ENCODE data around the gene GRIK5.

GRIK5 gene

DNA sequence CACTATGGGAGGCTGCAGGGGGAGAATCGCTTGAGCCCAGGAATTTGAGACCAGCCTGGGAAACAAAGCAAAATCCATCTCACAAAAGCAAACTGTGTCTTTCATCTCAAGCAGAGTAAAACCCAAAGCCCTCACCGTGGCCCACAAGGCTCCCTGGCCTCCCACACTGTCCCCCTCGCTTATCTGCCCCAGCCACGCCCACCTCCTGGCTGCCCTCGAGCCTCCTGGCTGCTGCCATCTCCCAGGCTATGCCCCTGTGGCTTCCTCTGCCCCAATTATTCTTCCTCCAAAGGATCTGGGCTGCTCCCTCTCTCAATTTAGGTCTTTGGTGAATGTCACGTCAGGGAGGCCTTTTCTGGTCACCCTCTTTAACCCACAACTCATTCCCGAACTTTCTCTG, 114.5 kb downstream of the GRIK5 start:
- TF ChIP-seq ZNF248 (tag by site-specific recombination; IDR thresholded peaks at IDR 0.05) (no peak), ZFHX2 (tag by site-specific recombination; conservative IDR thresholded peaks at IDR 0.05) (peak; percentile 80), ZNF223 (tag by site-specific recombination; IDR thresholded peaks at IDR 0.05) (no peak), BCL6B (tag by site-specific recombination; IDR thresholded peaks at IDR 0.05) (no peak), ZNF211 (tag by site-specific recombination; IDR thresholded peaks at IDR 0.05; ENCODE audit: low read depth) (no peak), KLF9 (tag by site-specific recombination; IDR thresholded peaks at IDR 0.05; ENCODE audit: low read depth) (peak; percentile 59), EGR2 (tag by site-specific recombination; IDR thresholded peaks at IDR 0.05; ENCODE audit: low read depth) (peak; percentile 69)
- Histone ChIP-seq H3K9me3 (ENCODE audit: control insufficient read depth, insufficient read depth, low read depth, low read length) (no peaks in the 10 kb centered on the region), H3K36me3 (ENCODE audit: control insufficient read depth in 2 of 2, insufficient read depth in 1 of 2, low read length in 2 of 2) (peaks cover 18 to 20% of the 10 kb centered on the region in 2 experiments; a peak in 2 of 3 replicates), H3K4me1 (ENCODE audit: control insufficient read depth, insufficient read depth, low read length) (peaks cover 6% of the 10 kb centered on the region), H3K27ac (ENCODE audit: extremely low read depth, low read depth, low read length) (no peak overlapping the region), H3K4me3 (ENCODE audit: low read depth, low read length) (no peak overlapping the region)
- ChIA-PET POLR2A (interaction anchor here (4.3 kb wide), 1 partner anchor 95 kb away, joined by 38 read pairs; the partner anchor contains the start of gene RPS19), CTCF (interaction anchor here (0.6 to 6.1 kb wide), 2 partner anchors 71 to 83 kb away, joined by 3 to 61 read pairs; no protein-coding TSS in a partner anchor)

GRCh38 chr19:41951686-41952172, 118.3 kb downstream of the GRIK5 start:
- H3K4me3 ChIP-seq (ENCODE audit: low read depth, low read length): no peak overlapping the region
- CTCF ChIA-PET: interaction anchor here (0.7 to 6.1 kb wide), 16 partner anchors 9 to 156 kb away, joined by 3 to 61 read pairs (median 4); partner anchors contain the start of gene ERFL
- POLR2A ChIA-PET: interaction anchor here (2.0 to 3.3 kb wide), 2 partner anchors 79 to 92 kb away, joined by 6 to 17 read pairs; partner anchors contain the start of gene RPS19
- TF ChIP-seq ZNF701 (tag by site-specific recombination; IDR thresholded peaks at IDR 0.05) (no peak), ZNF184 (tag by site-specific recombination; IDR thresholded peaks at IDR 0.05) (no peak), ZIC2 (tag by site-specific recombination; IDR thresholded peaks at IDR 0.05) (no peak), ZBTB1 (tag by site-specific recombination; IDR thresholded peaks at IDR 0.05) (no peak), ZNF664 (tag by site-specific recombination; IDR thresholded peaks at IDR 0.05) (no peak), ZFP37 (tag by site-specific recombination; IDR thresholded peaks at IDR 0.05) (no peak), ZNF157 (tag by site-specific recombination; IDR thresholded peaks at IDR 0.05) (no peak), REPIN1 (tag by site-specific recombination; IDR thresholded peaks at IDR 0.05; ENCODE audit: low read depth) (no peak), YY2 (tag by site-specific recombination; IDR thresholded peaks at IDR 0.05) (no peak), ZNF433 (tag by site-specific recombination; IDR thresholded peaks at IDR 0.05; ENCODE audit: low read depth) (no peak), ZNF473 (tag by site-specific recombination; IDR thresholded peaks at IDR 0.05) (no peak), RBAK (tag by site-specific recombination; IDR thresholded peaks at IDR 0.05) (no peak), ZNF350 (tag by site-specific recombination; IDR thresholded peaks at IDR 0.05) (no peak), MYNN (tag by site-specific recombination; IDR thresholded peaks at IDR 0.05; ENCODE audit: borderline replicate concordance) (no peak)
- TF ChIP-seq, protein P1, sequence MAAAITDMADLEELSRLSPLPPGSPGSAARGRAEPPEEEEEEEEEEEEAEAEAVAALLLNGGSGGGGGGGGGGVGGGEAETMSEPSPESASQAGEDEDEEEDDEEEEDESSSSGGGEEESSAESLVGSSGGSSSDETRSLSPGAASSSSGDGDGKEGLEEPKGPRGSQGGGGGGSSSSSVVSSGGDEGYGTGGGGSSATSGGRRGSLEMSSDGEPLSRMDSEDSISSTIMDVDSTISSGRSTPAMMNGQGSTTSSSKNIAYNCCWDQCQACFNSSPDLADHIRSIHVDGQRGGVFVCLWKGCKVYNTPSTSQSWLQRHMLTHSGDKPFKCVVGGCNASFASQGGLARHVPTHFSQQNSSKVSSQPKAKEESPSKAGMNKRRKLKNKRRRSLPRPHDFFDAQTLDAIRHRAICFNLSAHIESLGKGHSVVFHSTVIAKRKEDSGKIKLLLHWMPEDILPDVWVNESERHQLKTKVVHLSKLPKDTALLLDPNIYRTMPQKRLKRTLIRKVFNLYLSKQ (tag by site-specific recombination; IDR thresholded peaks at IDR 0.05; ENCODE audit: borderline replicate concordance): no peak
- TF ChIP-seq, protein P2, sequence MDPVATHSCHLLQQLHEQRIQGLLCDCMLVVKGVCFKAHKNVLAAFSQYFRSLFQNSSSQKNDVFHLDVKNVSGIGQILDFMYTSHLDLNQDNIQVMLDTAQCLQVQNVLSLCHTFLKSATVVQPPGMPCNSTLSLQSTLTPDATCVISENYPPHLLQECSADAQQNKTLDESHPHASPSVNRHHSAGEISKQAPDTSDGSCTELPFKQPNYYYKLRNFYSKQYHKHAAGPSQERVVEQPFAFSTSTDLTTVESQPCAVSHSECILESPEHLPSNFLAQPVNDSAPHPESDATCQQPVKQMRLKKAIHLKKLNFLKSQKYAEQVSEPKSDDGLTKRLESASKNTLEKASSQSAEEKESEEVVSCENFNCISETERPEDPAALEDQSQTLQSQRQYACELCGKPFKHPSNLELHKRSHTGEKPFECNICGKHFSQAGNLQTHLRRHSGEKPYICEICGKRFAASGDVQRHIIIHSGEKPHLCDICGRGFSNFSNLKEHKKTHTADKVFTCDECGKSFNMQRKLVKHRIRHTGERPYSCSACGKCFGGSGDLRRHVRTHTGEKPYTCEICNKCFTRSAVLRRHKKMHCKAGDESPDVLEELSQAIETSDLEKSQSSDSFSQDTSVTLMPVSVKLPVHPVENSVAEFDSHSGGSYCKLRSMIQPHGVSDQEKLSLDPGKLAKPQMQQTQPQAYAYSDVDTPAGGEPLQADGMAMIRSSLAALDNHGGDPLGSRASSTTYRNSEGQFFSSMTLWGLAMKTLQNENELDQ (tag by site-specific recombination; IDR thresholded peaks at IDR 0.05; ENCODE audit: low read depth): no peak
- TF ChIP-seq, protein P3, sequence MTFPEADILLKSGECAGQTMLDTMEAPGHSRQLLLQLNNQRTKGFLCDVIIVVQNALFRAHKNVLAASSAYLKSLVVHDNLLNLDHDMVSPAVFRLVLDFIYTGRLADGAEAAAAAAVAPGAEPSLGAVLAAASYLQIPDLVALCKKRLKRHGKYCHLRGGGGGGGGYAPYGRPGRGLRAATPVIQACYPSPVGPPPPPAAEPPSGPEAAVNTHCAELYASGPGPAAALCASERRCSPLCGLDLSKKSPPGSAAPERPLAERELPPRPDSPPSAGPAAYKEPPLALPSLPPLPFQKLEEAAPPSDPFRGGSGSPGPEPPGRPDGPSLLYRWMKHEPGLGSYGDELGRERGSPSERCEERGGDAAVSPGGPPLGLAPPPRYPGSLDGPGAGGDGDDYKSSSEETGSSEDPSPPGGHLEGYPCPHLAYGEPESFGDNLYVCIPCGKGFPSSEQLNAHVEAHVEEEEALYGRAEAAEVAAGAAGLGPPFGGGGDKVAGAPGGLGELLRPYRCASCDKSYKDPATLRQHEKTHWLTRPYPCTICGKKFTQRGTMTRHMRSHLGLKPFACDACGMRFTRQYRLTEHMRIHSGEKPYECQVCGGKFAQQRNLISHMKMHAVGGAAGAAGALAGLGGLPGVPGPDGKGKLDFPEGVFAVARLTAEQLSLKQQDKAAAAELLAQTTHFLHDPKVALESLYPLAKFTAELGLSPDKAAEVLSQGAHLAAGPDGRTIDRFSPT (tag by site-specific recombination; IDR thresholded peaks at IDR 0.05): no peak
- TF ChIP-seq, protein P4, sequence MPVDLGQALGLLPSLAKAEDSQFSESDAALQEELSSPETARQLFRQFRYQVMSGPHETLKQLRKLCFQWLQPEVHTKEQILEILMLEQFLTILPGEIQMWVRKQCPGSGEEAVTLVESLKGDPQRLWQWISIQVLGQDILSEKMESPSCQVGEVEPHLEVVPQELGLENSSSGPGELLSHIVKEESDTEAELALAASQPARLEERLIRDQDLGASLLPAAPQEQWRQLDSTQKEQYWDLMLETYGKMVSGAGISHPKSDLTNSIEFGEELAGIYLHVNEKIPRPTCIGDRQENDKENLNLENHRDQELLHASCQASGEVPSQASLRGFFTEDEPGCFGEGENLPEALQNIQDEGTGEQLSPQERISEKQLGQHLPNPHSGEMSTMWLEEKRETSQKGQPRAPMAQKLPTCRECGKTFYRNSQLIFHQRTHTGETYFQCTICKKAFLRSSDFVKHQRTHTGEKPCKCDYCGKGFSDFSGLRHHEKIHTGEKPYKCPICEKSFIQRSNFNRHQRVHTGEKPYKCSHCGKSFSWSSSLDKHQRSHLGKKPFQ (tag by site-specific recombination; IDR thresholded peaks at IDR 0.05): no peak
- TF ChIP-seq, protein P5, sequence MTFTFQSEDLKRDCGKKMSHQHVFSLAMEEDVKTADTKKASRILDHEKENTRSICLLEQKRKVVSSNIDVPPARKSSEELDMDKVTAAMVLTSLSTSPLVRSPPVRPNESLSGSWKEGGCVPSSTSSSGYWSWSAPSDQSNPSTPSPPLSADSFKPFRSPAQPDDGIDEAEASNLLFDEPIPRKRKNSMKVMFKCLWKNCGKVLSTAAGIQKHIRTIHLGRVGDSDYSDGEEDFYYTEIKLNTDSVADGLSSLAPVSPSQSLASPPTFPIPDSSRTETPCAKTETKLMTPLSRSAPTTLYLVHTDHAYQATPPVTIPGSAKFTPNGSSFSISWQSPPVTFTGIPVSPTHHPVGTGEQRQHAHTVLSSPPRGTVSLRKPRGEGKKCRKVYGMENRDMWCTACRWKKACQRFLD (tag by site-specific recombination; IDR thresholded peaks at IDR 0.05): no peak

More at GRCh38 chr19:41951686-41952172, 118.3 kb downstream of the GRIK5 start:
- H3K4me1 ChIP-seq (ENCODE audit: control insufficient read depth, insufficient read depth, low read length): no peaks in the 10 kb centered on the region
- H3K36me3 ChIP-seq (ENCODE audit: control insufficient read depth in 2 of 2, insufficient read depth in 1 of 2, low read length in 2 of 2): peaks cover 15 to 18% of the 10 kb centered on the region in 2 experiments; a peak in 2 of 3 replicates
- H3K9me3 ChIP-seq (ENCODE audit: control insufficient read depth, insufficient read depth, low read depth, low read length): no peaks in the 10 kb centered on the region
- no peak overlapping the region for H3K27ac ChIP-seq (ENCODE audit: extremely low read depth, low read depth, low read length)
